ENCODE results near the gene TUG1. TPM values are rescaled to one million over a fixed set of nuclear protein-coding genes. Genes with fewer than 3 reads are reported as not detected.

The TUG1 gene
- total RNA-seq, 1 experiment from 2014 or later: 69.8 TPM

DNA sequence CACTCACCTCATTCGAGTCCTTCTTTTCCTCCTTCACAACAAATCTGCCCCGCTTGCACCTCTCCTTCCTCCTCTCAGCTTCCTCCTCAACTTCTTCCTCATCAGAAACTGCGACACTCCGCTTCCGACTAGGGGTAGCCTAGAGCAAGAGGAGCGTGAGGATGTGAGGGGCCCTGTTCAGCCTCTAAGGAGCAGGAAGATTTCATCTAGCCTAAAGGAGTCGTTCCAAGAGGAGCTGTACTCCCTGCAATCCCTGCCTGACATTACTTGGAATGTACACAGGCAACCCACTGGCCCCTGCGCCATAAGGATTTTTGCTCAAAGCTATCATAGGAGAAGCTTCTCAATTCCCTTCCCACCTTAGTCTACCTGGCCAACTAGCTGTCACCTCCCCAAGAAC is 35.0 kb upstream of the TUG1 start:
- CTCF ChIA-PET: no interaction called here
- Histone ChIP-seq H3K4me3 (ENCODE audit: low read depth in 2 of 2, low read length in 2 of 2) (no peak overlapping the region), H3K27me3 (ENCODE audit: control insufficient read depth, insufficient read depth, low read length) (no peaks in the 10 kb centered on the region), H3K4me1 (ENCODE audit: control insufficient read depth, insufficient read depth, low read length) (no peaks in the 10 kb centered on the region), H3K36me3 (ENCODE audit: control insufficient read depth, insufficient read depth, low read length) (peaks cover 11% of the 10 kb centered on the region), H3K9me3 (ENCODE audit: control insufficient read depth, insufficient read depth, low read depth, low read length) (no peaks in the 10 kb centered on the region), H3K27ac (ENCODE audit: low read length) (no peak overlapping the region)
- no peak for ATAC-seq
- POLR2A ChIA-PET: no interaction called here
- DNase-seq (ENCODE audit: low read depth, low spot score): no peak
- BruUV-seq (replicated peaks): no TSS peak
- in situ Hi-C loops (cut with HindIII; ENCODE audit: low pct_unique_long_range_greater_than_20kb, low sequenced_read_pairs) (no loop called here), intact Hi-C loops (cut with micrococcal nuclease; ENCODE audit: unreplicated experiment) (no loop called here)
- TF ChIP-seq SIN3A (IDR thresholded peaks at IDR 0.05; ENCODE audit: borderline replicate concordance, insufficient read depth, low read depth, low read length) (no peak), CTCF (IDR thresholded peaks at IDR 0.05) (no peak), TCF7L2 (IDR thresholded peaks at IDR 0.05; ENCODE audit: low read depth, low read length) (no peak), REST (IDR thresholded peaks at IDR 0.05; ENCODE audit: insufficient read depth in 1 of 2, low read depth in 2 of 2, low read length in 1 of 2) (no peak), POLR2AphosphoS5 (IDR thresholded peaks at IDR 0.05; ENCODE audit: low read depth, low read length) (no peak)

- in situ Hi-C loops (cut with HindIII; ENCODE audit: low pct_unique_long_range_greater_than_20kb, low sequenced_read_pairs) (no loop called here), intact Hi-C loops (cut with micrococcal nuclease; ENCODE audit: unreplicated experiment) (no loop called here)
- Histone ChIP-seq H3K9me3 (ENCODE audit: control insufficient read depth, insufficient read depth, low read depth, low read length) (no peaks in the 10 kb centered on the region), H3K36me3 (ENCODE audit: control insufficient read depth, insufficient read depth, low read length) (peaks cover 11% of the 10 kb centered on the region), H3K27ac (ENCODE audit: low read length) (no peak overlapping the region), H3K4me1 (ENCODE audit: control insufficient read depth, insufficient read depth, low read length) (no peaks in the 10 kb centered on the region), H3K27me3 (ENCODE audit: control insufficient read depth, insufficient read depth, low read length) (no peaks in the 10 kb centered on the region), H3K4me3 (ENCODE audit: low read depth in 2 of 2, low read length in 2 of 2) (no peak overlapping the region)
- no peak for ATAC-seq
- TF ChIP-seq SIN3A (IDR thresholded peaks at IDR 0.05; ENCODE audit: borderline replicate concordance, insufficient read depth, low read depth, low read length): no peak
- TF ChIP-seq POLR2AphosphoS5 (IDR thresholded peaks at IDR 0.05; ENCODE audit: low read depth, low read length): no peak
- no peak for TF ChIP-seq REST (IDR thresholded peaks at IDR 0.05; ENCODE audit: insufficient read depth in 1 of 2, low read depth in 2 of 2, low read length in 1 of 2)
- CTCF ChIA-PET: no interaction called here
- DNase-seq (ENCODE audit: low read depth, low spot score): no peak
- POLR2A ChIA-PET: no interaction called here
- no TSS peak for BruUV-seq (replicated peaks)
Observed at GRCh38 chr22:30940685-30941362, 28.2 kb upstream of the TUG1 start.

Measured in Panc1 (cell line).